IMR-90 (cell line): ENCODE data around the gene TMEM256. TPM values are rescaled to one million over a fixed set of nuclear protein-coding genes. Genes with fewer than 3 reads are reported as not detected.

Source experiments
- ATAC-seq: fragments of 200-7000 bp; cut with Tn5 transposase; 2 replicates; pipeline ENCODE4 v1.9.1; 2020; ENCODE audit warnings: low read depth, mild to moderate bottlenecking, moderate library complexity
- BruUV-seq: library from RNA; stranded (reverse); fragments of 400-500 nt; replicated peaks from 2 replicates; lab custom pipeline; 2021; lab: Mats Ljungman, UMichigan
- CTCF ChIA-PET: fragments of 300-600 bp; formaldehyde crosslinking; extraction: SDS; loops from one replicate; lab custom pipeline; 2021; ENCODE audit warnings: antibody characterized with exemption; lab: Yijun Ruan, JAX
- POLR2A ChIA-PET: fragments of 300-600 bp; sonication (Branson Sonifier 250); formaldehyde crosslinking; loops from one replicate; lab custom pipeline; 2022; ENCODE audit warnings: antibody characterized with exemption; ENCODE audit not compliant: unreplicated experiment; lab: Charles Lee
- DNase-seq: peaks from one replicate; pipeline ENCODE4 v3.0.0; 2013
- H2AFZ ChIP-seq: replicated peaks from 2 replicates; pipeline ENCODE3; 2013; ENCODE audit warnings: low read length, mild to moderate bottlenecking; ENCODE audit not compliant: poor library complexity
- H2AK5ac ChIP-seq: 2 replicates; pipeline ENCODE4 v1.6.1; 2013; ENCODE audit warnings: low read depth, low read length, inconsistent platforms
- H2AK9ac ChIP-seq: replicated peaks from 2 replicates; pipeline ENCODE3; 2013; ENCODE audit warnings: mild to moderate bottlenecking, low read depth, low read length, moderate library complexity; ENCODE audit not compliant: poor library complexity
- H2BK120ac ChIP-seq: 2 replicates; pipeline ENCODE4 v1.6.1; 2013; ENCODE audit warnings: low read depth, low read length, inconsistent platforms
- H2BK15ac ChIP-seq: 3 replicates; pipeline ENCODE4 v1.6.1; 2013; ENCODE audit warnings: low read depth, low read length, inconsistent platforms
- H2BK20ac ChIP-seq: 2 replicates; pipeline ENCODE4 v1.6.1; 2013; ENCODE audit warnings: low read depth, mild to moderate bottlenecking, inconsistent platforms, low read length, moderate library complexity
- H2BK5ac ChIP-seq: 2 replicates; pipeline ENCODE4 v1.6.1; 2013; ENCODE audit warnings: mild to moderate bottlenecking, low read depth, low read length, inconsistent platforms; ENCODE audit not compliant: poor library complexity, severe bottlenecking
- H3K14ac ChIP-seq: replicated peaks from 2 replicates; pipeline ENCODE4 v1.6.1; 2013; ENCODE audit warnings: low read depth, low read length, inconsistent platforms
- H3K18ac ChIP-seq: 2 replicates; pipeline ENCODE4 v1.6.1; 2013; ENCODE audit warnings: low read depth, low read length, control low read depth
- H3K23ac ChIP-seq: 2 replicates; pipeline ENCODE4 v1.6.1; 2013; ENCODE audit warnings: low read depth, low read length, inconsistent platforms
- H3K27ac ChIP-seq: 2 replicates; pipeline ENCODE4 v1.5.1; 2013; ENCODE audit warnings: mild to moderate bottlenecking, control low read depth, low read length; ENCODE audit not compliant: insufficient read depth
- H3K27me3 ChIP-seq: 2 replicates; pipeline ENCODE4 v1.6.1; 2013; ENCODE audit warnings: low read length; ENCODE audit not compliant: control insufficient read depth, insufficient read depth
- H3K36me3 ChIP-seq: 2 replicates; pipeline ENCODE4 v1.6.1; 2013; ENCODE audit warnings: low read length, mixed read lengths; ENCODE audit not compliant: control insufficient read depth, insufficient read depth
- H3K4ac ChIP-seq: 2 replicates; pipeline ENCODE4 v1.6.1; 2013; ENCODE audit warnings: low read depth, low read length, inconsistent platforms
- H3K4me1 ChIP-seq: 2 replicates; pipeline ENCODE4 v1.6.1; 2013; ENCODE audit warnings: low read length, mixed read lengths; ENCODE audit not compliant: control insufficient read depth, insufficient read depth
- H3K4me2 ChIP-seq: 2 replicates; pipeline ENCODE4 v1.6.1; 2013; ENCODE audit warnings: low read depth, mild to moderate bottlenecking, control low read depth, low read length, moderate library complexity
- H3K4me3 ChIP-seq: 2 replicates; pipeline ENCODE4 v1.5.1; 2013; ENCODE audit warnings: low read depth, mild to moderate bottlenecking, control low read depth, low read length, moderate library complexity; ENCODE audit not compliant: insufficient read depth
- H3K56ac ChIP-seq: 2 replicates; pipeline ENCODE4 v1.6.1; 2013; ENCODE audit warnings: low read length, inconsistent platforms; ENCODE audit not compliant: insufficient read depth; ENCODE audit errors: extremely low read depth
- H3K79me1 ChIP-seq, 2 experiments: 2 replicates each; pipeline ENCODE4 v1.6.1; 2013; ENCODE audit warnings: low read length in 2 of 2, inconsistent platforms in 1 of 2, low read depth in 1 of 2
- H3K9ac ChIP-seq: 2 replicates; pipeline ENCODE4 v1.6.1; 2013; ENCODE audit warnings: low read depth, low read length, control low read depth
- H3K9me1 ChIP-seq: 2 replicates; pipeline ENCODE4 v1.6.1; 2013; ENCODE audit warnings: low read length, inconsistent platforms; ENCODE audit not compliant: insufficient read depth
- H3K9me3 ChIP-seq: 2 replicates; pipeline ENCODE4 v1.6.1; 2013; ENCODE audit warnings: low read length; ENCODE audit not compliant: control insufficient read depth, insufficient read depth
- H4K20me1 ChIP-seq: 2 replicates; pipeline ENCODE4 v1.6.1; 2013; ENCODE audit warnings: low read length, inconsistent platforms; ENCODE audit not compliant: insufficient read depth
- H4K5ac ChIP-seq: 2 replicates; pipeline ENCODE4 v1.6.1; 2013; ENCODE audit warnings: mild to moderate bottlenecking, low read depth, low read length, control low read depth
- H4K8ac ChIP-seq, 2 experiments: 2 replicates each; pipeline ENCODE4 v1.6.1; 2013; ENCODE audit warnings: low read depth in 2 of 2, low read length in 2 of 2, control low read depth in 1 of 2, inconsistent platforms in 1 of 2
- H4K91ac ChIP-seq: 2 replicates; pipeline ENCODE4 v1.6.1; 2013; ENCODE audit warnings: low read depth, low read length, inconsistent platforms; ENCODE audit not compliant: insufficient read depth
- MAZ ChIP-seq: IDR thresholded peaks from 2 replicates; pipeline ENCODE4 v1.6.1; 2012; ENCODE audit warnings: low read depth, mild to moderate bottlenecking, low read length, improper control_type of control experiment, moderate library complexity, borderline replicate concordance
- WGBS, 2 experiments: methylation state at CpG; one replicate each; pipeline versions ENCODE4 v1.1.5 to v1.1.7; 2013; ENCODE audit warnings: missing lambda C conversion rate in 2 of 2; ENCODE audit not compliant: insufficient read length in 1 of 2; ENCODE audit errors: extremely low coverage in 2 of 2; 5-methylcytosine and 5-hydroxymethylcytosine counted together
- dilution Hi-C: fragments of 300-500 bp; cut with HindIII; formaldehyde crosslinking; loops from one replicate; pipeline ENCODE4 v1.14.3; 2018; ENCODE audit warnings: low sequenced_read_pairs; ENCODE audit not compliant: unreplicated experiment
- in situ Hi-C: fragments of 300-500 bp; cut with MboI; formaldehyde crosslinking; loops from 3 replicates; pipeline ENCODE4 v1.14.3; 2019; ENCODE audit warnings: low sequenced_read_pairs, inconsistent platforms, mixed read lengths
- intact Hi-C: fragments of 100-400 bp; cut with micrococcal nuclease; formaldehyde crosslinking; loops from 2 replicates; pipeline ENCODE4 v1.10.0; 2022
- polyA plus RNA-seq, 3 experiments: library from polyadenylated mRNA; depleted of rRNA; stranded (reverse); fragments of >200 nt; gene quantifications; 2 replicates each; pipeline ENCODE4 v1.2.3, GENCODE V29; 2012; ENCODE audit warnings: low replicate concordance in 1 of 3
- total RNA-seq: library from RNA; depleted of rRNA; stranded (reverse); fragments of >200 nt; gene quantifications from 2 replicates; pipeline ENCODE4 v1.2.3, GENCODE V29; 2012
- TF ChIP-seq, protein P1 (sequence below): fragments of 150-350 bp; IDR thresholded peaks from 2 replicates; pipeline ENCODE4 v1.6.1; 2017; ENCODE audit warnings: mild to moderate bottlenecking, antibody characterized with exemption, low read length, low read depth

The TMEM256 gene
- total and polyA plus RNA-seq, 2 of the 4 experiments (the other 2 are of a cell fraction): 38.4 to 174 TPM

DNA sequence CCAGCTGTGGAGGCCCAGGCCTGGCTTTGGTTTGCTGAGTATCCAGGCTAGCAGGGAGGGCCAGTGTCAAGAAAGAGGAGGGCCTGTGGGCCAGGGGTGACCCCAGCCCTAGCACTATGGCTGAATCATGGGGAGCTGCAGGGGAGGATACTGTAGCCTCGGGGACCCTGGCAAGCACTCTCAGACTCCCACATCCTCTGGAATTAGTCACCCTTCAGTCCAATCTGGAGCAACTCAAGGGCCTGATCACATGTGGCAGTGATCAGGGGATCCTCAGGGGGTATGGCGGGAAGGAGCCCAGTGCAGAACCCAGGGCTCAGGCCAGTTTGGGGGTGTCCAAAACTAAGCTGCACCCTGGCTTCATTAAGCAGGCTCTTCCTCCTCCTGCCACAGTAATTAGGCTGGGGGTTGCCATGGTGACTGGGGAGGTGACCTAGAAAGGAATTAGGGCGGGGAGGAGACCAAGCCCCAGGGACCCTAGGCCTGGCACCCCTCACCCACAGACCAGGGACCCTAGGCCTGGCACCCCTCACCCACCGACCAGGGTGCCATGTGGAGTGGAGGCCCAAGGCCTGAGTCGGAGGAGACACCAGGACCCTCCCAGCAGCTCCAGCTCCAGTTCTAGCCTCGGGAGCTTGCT, 9.6 kb upstream of the TMEM256 start:
- ATAC-seq: peak; percentile 69
- CTCF ChIA-PET: no interaction called here
- in situ Hi-C loops: no loop called here

More for the DNA sequence above, 9.6 kb upstream of the TMEM256 start:
- no peak overlapping the region for H4K8ac ChIP-seq
- no peak overlapping the region for H3K14ac ChIP-seq
- no TSS peak for BruUV-seq
- no peak overlapping the region for H3K4me2 ChIP-seq
- no peak overlapping the region for H4K91ac ChIP-seq
- H3K23ac ChIP-seq: no peak overlapping the region
- H4K5ac ChIP-seq: no peak overlapping the region
- H3K18ac ChIP-seq: no peak overlapping the region
- H2BK5ac ChIP-seq: no peak overlapping the region
- no peak overlapping the region for H3K4ac ChIP-seq
- H2BK15ac ChIP-seq: no peak overlapping the region
- H2BK120ac ChIP-seq: no peak overlapping the region
- dilution Hi-C loops (no loop called here), intact Hi-C loops (no loop called here)
- H3K27me3 ChIP-seq: no peaks in the 10 kb centered on the region
- H2AK5ac ChIP-seq: no peak overlapping the region
- peaks cover 7% of the 10 kb centered on the region; the same call in 1 of the 2 replicates for H3K9me1 ChIP-seq
- no peak overlapping the region for H3K4me3 ChIP-seq
- H3K27ac ChIP-seq: no peak overlapping the region
- no peak overlapping the region for H3K56ac ChIP-seq
- H3K36me3 ChIP-seq: peaks cover 51% of the 10 kb centered on the region
- POLR2A ChIA-PET: interaction anchor here (1.0 kb wide), 1 partner anchor 9 kb away, joined by 5 read pairs; the partner anchor contains the start of gene TMEM256
- DNase-seq: peak; percentile 62
- WGBS, 2 experiments: no CpG with 5 or more reads among the region's 6 CpGs
- H3K9me3 ChIP-seq: no peaks in the 10 kb centered on the region
- no peak overlapping the region for H2BK20ac ChIP-seq
- peak overlapping the region; percentile 37 for H2AK9ac ChIP-seq
- TF ChIP-seq, protein P1, sequence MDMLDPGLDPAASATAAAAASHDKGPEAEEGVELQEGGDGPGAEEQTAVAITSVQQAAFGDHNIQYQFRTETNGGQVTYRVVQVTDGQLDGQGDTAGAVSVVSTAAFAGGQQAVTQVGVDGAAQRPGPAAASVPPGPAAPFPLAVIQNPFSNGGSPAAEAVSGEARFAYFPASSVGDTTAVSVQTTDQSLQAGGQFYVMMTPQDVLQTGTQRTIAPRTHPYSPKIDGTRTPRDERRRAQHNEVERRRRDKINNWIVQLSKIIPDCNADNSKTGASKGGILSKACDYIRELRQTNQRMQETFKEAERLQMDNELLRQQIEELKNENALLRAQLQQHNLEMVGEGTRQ: peak; percentile 33; the same call in 1 of the 2 replicates
- no peak for TF ChIP-seq MAZ
- H3K4me1 ChIP-seq: peaks cover 4% of the 10 kb centered on the region; the same call in 1 of the 2 replicates
- no peak overlapping the region for H2AFZ ChIP-seq
- peaks cover 0 to 3% of the 10 kb centered on the region in 2 experiments; a peak in 1 of 4 replicates for H3K79me1 ChIP-seq
- H4K20me1 ChIP-seq: peaks cover 7% of the 10 kb centered on the region; the same call in 1 of the 2 replicates
- H3K9ac ChIP-seq: no peak overlapping the region
